Fibroblast of lung (primary cell): Measurements from ENCODE around the gene KRTAP3-2.

Experiments used
- CTCF ChIP-seq, 2 donors: IDR thresholded peaks in 1 of 2; conservative IDR thresholded peaks in 1 of 2; 1 replicate in 1 of 2; 2 replicates in 1 of 2; pipeline ENCODE4 v1.5.1; 2011 to 2012; ENCODE audit warnings: low read length in 2 of 2, control low read depth in 1 of 2, inconsistent platforms in 1 of 2, low read depth in 1 of 2, mild to moderate bottlenecking in 1 of 2
- EZH2 ChIP-seq: IDR thresholded peaks from 2 replicates; pipeline ENCODE4 v1.5.1; 2012; ENCODE audit warnings: low read length, control low read depth, mild to moderate bottlenecking; ENCODE audit errors: missing control alignments

- no peak for TF ChIP-seq CTCF (conservative IDR thresholded peaks at IDR 0.05 in 1 of 2, IDR thresholded peaks at IDR 0.05 in 1 of 2; ENCODE audit: low read depth in 1 of 2, low read length in 2 of 2)
- no peak for TF ChIP-seq EZH2
Observed at GRCh38 chr17:41024697-41025096, 25.0 kb upstream of the KRTAP3-2 start.
